Measurements from ENCODE around the gene JPH2.

DNA sequence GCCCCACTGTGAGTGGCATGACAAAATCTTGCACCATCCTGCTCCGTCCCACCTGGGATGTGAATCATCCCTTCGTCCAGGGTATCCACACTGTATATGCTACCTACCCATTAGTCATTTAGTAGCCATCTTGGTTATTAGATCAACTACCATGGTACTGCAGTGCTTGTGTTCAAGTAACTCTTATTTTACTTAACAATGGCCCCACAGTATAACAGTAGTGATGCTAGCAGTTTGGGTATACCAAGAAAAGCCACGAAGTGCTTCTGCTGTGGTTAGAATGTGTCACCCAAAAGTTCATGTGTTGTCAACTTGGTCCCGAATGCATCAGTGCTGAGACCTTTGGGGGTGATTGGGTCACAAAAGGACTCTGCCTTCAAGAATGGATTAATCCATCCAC, 11.9 kb upstream of the JPH2 start:
- TF ChIP-seq, protein P1, sequence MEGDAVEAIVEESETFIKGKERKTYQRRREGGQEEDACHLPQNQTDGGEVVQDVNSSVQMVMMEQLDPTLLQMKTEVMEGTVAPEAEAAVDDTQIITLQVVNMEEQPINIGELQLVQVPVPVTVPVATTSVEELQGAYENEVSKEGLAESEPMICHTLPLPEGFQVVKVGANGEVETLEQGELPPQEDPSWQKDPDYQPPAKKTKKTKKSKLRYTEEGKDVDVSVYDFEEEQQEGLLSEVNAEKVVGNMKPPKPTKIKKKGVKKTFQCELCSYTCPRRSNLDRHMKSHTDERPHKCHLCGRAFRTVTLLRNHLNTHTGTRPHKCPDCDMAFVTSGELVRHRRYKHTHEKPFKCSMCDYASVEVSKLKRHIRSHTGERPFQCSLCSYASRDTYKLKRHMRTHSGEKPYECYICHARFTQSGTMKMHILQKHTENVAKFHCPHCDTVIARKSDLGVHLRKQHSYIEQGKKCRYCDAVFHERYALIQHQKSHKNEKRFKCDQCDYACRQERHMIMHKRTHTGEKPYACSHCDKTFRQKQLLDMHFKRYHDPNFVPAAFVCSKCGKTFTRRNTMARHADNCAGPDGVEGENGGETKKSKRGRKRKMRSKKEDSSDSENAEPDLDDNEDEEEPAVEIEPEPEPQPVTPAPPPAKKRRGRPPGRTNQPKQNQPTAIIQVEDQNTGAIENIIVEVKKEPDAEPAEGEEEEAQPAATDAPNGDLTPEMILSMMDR (IDR thresholded peaks at IDR 0.05; ENCODE audit: insufficient read depth, low read length): no peak
- TF ChIP-seq POLR2AphosphoS5 (IDR thresholded peaks at IDR 0.05; ENCODE audit: low read depth) (no peak), GABPA (IDR thresholded peaks at IDR 0.05; ENCODE audit: low read depth) (no peak)
- TF ChIP-seq, protein P2, sequence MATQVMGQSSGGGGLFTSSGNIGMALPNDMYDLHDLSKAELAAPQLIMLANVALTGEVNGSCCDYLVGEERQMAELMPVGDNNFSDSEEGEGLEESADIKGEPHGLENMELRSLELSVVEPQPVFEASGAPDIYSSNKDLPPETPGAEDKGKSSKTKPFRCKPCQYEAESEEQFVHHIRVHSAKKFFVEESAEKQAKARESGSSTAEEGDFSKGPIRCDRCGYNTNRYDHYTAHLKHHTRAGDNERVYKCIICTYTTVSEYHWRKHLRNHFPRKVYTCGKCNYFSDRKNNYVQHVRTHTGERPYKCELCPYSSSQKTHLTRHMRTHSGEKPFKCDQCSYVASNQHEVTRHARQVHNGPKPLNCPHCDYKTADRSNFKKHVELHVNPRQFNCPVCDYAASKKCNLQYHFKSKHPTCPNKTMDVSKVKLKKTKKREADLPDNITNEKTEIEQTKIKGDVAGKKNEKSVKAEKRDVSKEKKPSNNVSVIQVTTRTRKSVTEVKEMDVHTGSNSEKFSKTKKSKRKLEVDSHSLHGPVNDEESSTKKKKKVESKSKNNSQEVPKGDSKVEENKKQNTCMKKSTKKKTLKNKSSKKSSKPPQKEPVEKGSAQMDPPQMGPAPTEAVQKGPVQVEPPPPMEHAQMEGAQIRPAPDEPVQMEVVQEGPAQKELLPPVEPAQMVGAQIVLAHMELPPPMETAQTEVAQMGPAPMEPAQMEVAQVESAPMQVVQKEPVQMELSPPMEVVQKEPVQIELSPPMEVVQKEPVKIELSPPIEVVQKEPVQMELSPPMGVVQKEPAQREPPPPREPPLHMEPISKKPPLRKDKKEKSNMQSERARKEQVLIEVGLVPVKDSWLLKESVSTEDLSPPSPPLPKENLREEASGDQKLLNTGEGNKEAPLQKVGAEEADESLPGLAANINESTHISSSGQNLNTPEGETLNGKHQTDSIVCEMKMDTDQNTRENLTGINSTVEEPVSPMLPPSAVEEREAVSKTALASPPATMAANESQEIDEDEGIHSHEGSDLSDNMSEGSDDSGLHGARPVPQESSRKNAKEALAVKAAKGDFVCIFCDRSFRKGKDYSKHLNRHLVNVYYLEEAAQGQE (IDR thresholded peaks at IDR 0.05; ENCODE audit: insufficient replicate concordance, low read depth): no peak

Measured in HL-60 (cell line).